ENCODE data around the gene HEPHL1.

The HEPHL1 gene

GRCh38 chr11:94032725-94033124 is 11.6 kb downstream of the HEPHL1 start:
- Mint-ChIP-seq H3K36me3 (no peaks in the 10 kb centered on the region), H3K4me1 (no peaks in the 10 kb centered on the region), H3K27ac (no peak overlapping the region), H3K4me3 (no peak overlapping the region), H3K27me3 (peaks cover 2% of the 10 kb centered on the region), H3K9me3 (peaks cover 6% of the 10 kb centered on the region)
- DNase-seq (ENCODE audit: low spot score in 2 of 2) (no peak), ATAC-seq (ENCODE audit: low read depth) (no peak)

GRCh38 chr11:94034207-94034606 is 13.1 kb downstream of the HEPHL1 start:
- Mint-ChIP-seq H3K9me3 (peaks cover 6% of the 10 kb centered on the region), H3K27ac (no peak overlapping the region), H3K27me3 (peaks cover 2% of the 10 kb centered on the region), H3K4me1 (no peaks in the 10 kb centered on the region), H3K36me3 (no peaks in the 10 kb centered on the region), H3K4me3 (no peak overlapping the region)
- ATAC-seq (ENCODE audit: low read depth) (no peak), DNase-seq (ENCODE audit: low spot score in 2 of 2) (no peak)

- Mint-ChIP-seq H3K27ac (no peak overlapping the region), H3K9me3 (peaks cover 4% of the 10 kb centered on the region), H3K36me3 (no peaks in the 10 kb centered on the region), H3K4me1 (no peaks in the 10 kb centered on the region), H3K27me3 (peaks cover 2% of the 10 kb centered on the region), H3K4me3 (no peak overlapping the region)
- no peak for DNase-seq (ENCODE audit: low spot score in 2 of 2)
- ATAC-seq (ENCODE audit: low read depth) = no peak
These were observed 14.9 kb downstream of the HEPHL1 start for GRCh38 chr11:94036096-94036495.

GRCh38 chr11:94043241-94043640 is 22.1 kb downstream of the HEPHL1 start:
- Mint-ChIP-seq H3K4me3 (no peak overlapping the region), H3K9me3 (no peaks in the 10 kb centered on the region), H3K27ac (no peak overlapping the region), H3K27me3 (peaks cover 1% of the 10 kb centered on the region), H3K4me1 (no peaks in the 10 kb centered on the region), H3K36me3 (no peaks in the 10 kb centered on the region)
- ATAC-seq (ENCODE audit: low read depth) (no peak), DNase-seq (ENCODE audit: low spot score in 2 of 2) (no peak)

- no peaks in the 10 kb centered on the region for H3K4me1 Mint-ChIP-seq
- no peak overlapping the region for H3K27ac Mint-ChIP-seq
- peaks cover 2% of the 10 kb centered on the region for H3K9me3 Mint-ChIP-seq
- H3K36me3 Mint-ChIP-seq = no peaks in the 10 kb centered on the region
- ATAC-seq (ENCODE audit: low read depth) (no peak), DNase-seq (ENCODE audit: low spot score in 2 of 2) (no peak)
- H3K4me3 Mint-ChIP-seq = no peak overlapping the region
- peaks cover 1% of the 10 kb centered on the region for H3K27me3 Mint-ChIP-seq
These were observed 25.6 kb downstream of the HEPHL1 start for GRCh38 chr11:94046796-94047195.

GRCh38 chr11:94048032-94048709 is 27.0 kb downstream of the HEPHL1 start:
- ATAC-seq (ENCODE audit: low read depth) = no peak
- Mint-ChIP-seq H3K4me1 (no peaks in the 10 kb centered on the region), H3K27ac (no peak overlapping the region), H3K27me3 (peaks cover 1% of the 10 kb centered on the region), H3K4me3 (no peak overlapping the region), H3K36me3 (no peaks in the 10 kb centered on the region), H3K9me3 (peaks cover 4% of the 10 kb centered on the region)
- no peak for DNase-seq (ENCODE audit: low spot score in 2 of 2)

- Mint-ChIP-seq H3K4me1 (no peaks in the 10 kb centered on the region), H3K9me3 (peaks cover 5% of the 10 kb centered on the region), H3K4me3 (no peak overlapping the region), H3K27me3 (peaks cover 1% of the 10 kb centered on the region), H3K27ac (no peak overlapping the region), H3K36me3 (no peaks in the 10 kb centered on the region)
- no peak for ATAC-seq (ENCODE audit: low read depth)
- DNase-seq (ENCODE audit: low spot score in 2 of 2) = no peak
These were observed 28.2 kb downstream of the HEPHL1 start for GRCh38 chr11:94049351-94049750.

GRCh38 chr11:94058630-94059029 is 37.5 kb downstream of the HEPHL1 start:
- Mint-ChIP-seq H3K9me3 (peaks cover 3% of the 10 kb centered on the region), H3K36me3 (peaks cover 4% of the 10 kb centered on the region), H3K27me3 (peaks cover 6% of the 10 kb centered on the region), H3K4me1 (no peaks in the 10 kb centered on the region), H3K27ac (no peak overlapping the region), H3K4me3 (no peak overlapping the region)
- ATAC-seq (ENCODE audit: low read depth) = no peak
- no peak for DNase-seq (ENCODE audit: low spot score in 2 of 2)

GRCh38 chr11:94059065-94059464 is 37.9 kb downstream of the HEPHL1 start:
- H3K36me3 Mint-ChIP-seq = peaks cover 4% of the 10 kb centered on the region
- H3K27me3 Mint-ChIP-seq = peaks cover 6% of the 10 kb centered on the region
- no peaks in the 10 kb centered on the region for H3K4me1 Mint-ChIP-seq
- no peak for DNase-seq (ENCODE audit: low spot score in 2 of 2)
- no peak overlapping the region for H3K4me3 Mint-ChIP-seq
- H3K9me3 Mint-ChIP-seq = peaks cover 1% of the 10 kb centered on the region
- no peak overlapping the region for H3K27ac Mint-ChIP-seq
- ATAC-seq (ENCODE audit: low read depth) = no peak

- Mint-ChIP-seq H3K9me3 (no peaks in the 10 kb centered on the region), H3K27me3 (peaks cover 6% of the 10 kb centered on the region), H3K4me3 (no peak overlapping the region), H3K4me1 (no peaks in the 10 kb centered on the region), H3K36me3 (peaks cover 4% of the 10 kb centered on the region), H3K27ac (no peak overlapping the region)
- DNase-seq (ENCODE audit: low spot score in 2 of 2) (no peak), ATAC-seq (ENCODE audit: low read depth) (no peak)
These were observed 39.2 kb downstream of the HEPHL1 start for GRCh38 chr11:94060401-94060800.

GRCh38 chr11:94062360-94062759 is 41.2 kb downstream of the HEPHL1 start:
- H3K27me3 Mint-ChIP-seq = peaks cover 6% of the 10 kb centered on the region

GRCh38 chr11:94066901-94067429 is 45.8 kb downstream of the HEPHL1 start:
- no peak overlapping the region for H3K4me3 Mint-ChIP-seq
- no peaks in the 10 kb centered on the region for H3K27me3 Mint-ChIP-seq
- ATAC-seq (ENCODE audit: low read depth) (no peak), DNase-seq (ENCODE audit: low spot score in 2 of 2) (no peak)
- no peaks in the 10 kb centered on the region for H3K9me3 Mint-ChIP-seq
- no peaks in the 10 kb centered on the region for H3K36me3 Mint-ChIP-seq
- no peaks in the 10 kb centered on the region for H3K4me1 Mint-ChIP-seq
- no peak overlapping the region for H3K27ac Mint-ChIP-seq

More at GRCh38 chr11:94062360-94062759, 41.2 kb downstream of the HEPHL1 start:
- Mint-ChIP-seq H3K36me3 (no peaks in the 10 kb centered on the region), H3K9me3 (no peaks in the 10 kb centered on the region), H3K27ac (no peak overlapping the region), H3K4me3 (no peak overlapping the region), H3K4me1 (no peaks in the 10 kb centered on the region)
- ATAC-seq (ENCODE audit: low read depth) = no peak
- no peak for DNase-seq (ENCODE audit: low spot score in 2 of 2)

GRCh38 chr11:94068764-94069163 is 47.6 kb downstream of the HEPHL1 start:
- H3K27ac Mint-ChIP-seq = no peak overlapping the region
- H3K4me3 Mint-ChIP-seq = no peak overlapping the region
- no peak for DNase-seq (ENCODE audit: low spot score in 2 of 2)
- no peaks in the 10 kb centered on the region for H3K9me3 Mint-ChIP-seq
- H3K4me1 Mint-ChIP-seq = no peaks in the 10 kb centered on the region
- no peaks in the 10 kb centered on the region for H3K36me3 Mint-ChIP-seq
- H3K27me3 Mint-ChIP-seq = no peaks in the 10 kb centered on the region
- no peak for ATAC-seq (ENCODE audit: low read depth)

GRCh38 chr11:94077552-94078293 is 56.6 kb downstream of the HEPHL1 start:
- Mint-ChIP-seq H3K27me3 (peaks cover 6% of the 10 kb centered on the region), H3K4me1 (no peaks in the 10 kb centered on the region), H3K4me3 (no peak overlapping the region), H3K9me3 (no peaks in the 10 kb centered on the region), H3K36me3 (peaks cover 6% of the 10 kb centered on the region), H3K27ac (no peak overlapping the region)
- ATAC-seq (ENCODE audit: low read depth) = no peak
- DNase-seq (ENCODE audit: low spot score in 2 of 2) = no peak
